Naive thymus-derived CD4-positive, alpha-beta T cell (primary cell): Measurements from ENCODE around the gene KLRC1. TPM values are rescaled to one million over a fixed set of nuclear protein-coding genes. Genes with fewer than 3 reads are reported as not detected.
"Not testable (repeated sequence)": the region's sequence is repeated elsewhere in the genome, so short reads cannot be mapped to it uniquely, and the experiment has no call there.

Source experiments
- ATAC-seq: fragments of 150-1000 bp; cut with Tn5 transposase; 2 replicates; pipeline ENCODE4 v1.10.0; 2021; ENCODE audit warnings: mild to moderate bottlenecking, moderate library complexity
- CTCF ChIA-PET: fragments of 350-600 bp; sonication (Branson Sonifier 250); formaldehyde crosslinking; loops from one replicate; lab custom pipeline; 2021; ENCODE audit warnings: antibody characterized with exemption; lab: Charles Lee
- POLR2A ChIA-PET: fragments of 350-600 bp; sonication (Branson Sonifier 250); formaldehyde crosslinking; loops from one replicate; lab custom pipeline; 2021; ENCODE audit warnings: antibody characterized with exemption, inconsistent platforms; lab: Charles Lee
- DNase-seq, 9 donors: peaks; one replicate each; pipeline versions ENCODE4 v3.0.0 to v3.0.0-alpha.2; 2020 to 2022; ENCODE audit warnings: mixed read lengths in 1 of 9
- H3K27ac ChIP-seq: one replicate; pipeline ENCODE4 v1.7.0; 2013; ENCODE audit warnings: mild to moderate bottlenecking, low read depth, low read length, moderate library complexity
- H3K27me3 ChIP-seq, 2 donors: one replicate each; pipeline ENCODE4 v1.7.0; 2013; ENCODE audit warnings: low read length in 2 of 2, mild to moderate bottlenecking in 2 of 2, moderate library complexity in 2 of 2; ENCODE audit not compliant: control insufficient read depth in 2 of 2, insufficient read depth in 2 of 2
- H3K36me3 ChIP-seq, 3 experiments: 1 replicate in 2 of 3; 2 replicates in 1 of 3; pipeline ENCODE4 v1.7.0; 2013; ENCODE audit warnings: low read length in 3 of 3, mild to moderate bottlenecking in 3 of 3, moderate library complexity in 1 of 3; ENCODE audit not compliant: insufficient read depth in 3 of 3, control insufficient read depth in 2 of 3
- H3K4me1 ChIP-seq, 2 donors: one replicate each; pipeline ENCODE4 v1.7.0; 2013; ENCODE audit warnings: low read length in 2 of 2, mild to moderate bottlenecking in 2 of 2, moderate library complexity in 1 of 2; ENCODE audit not compliant: control insufficient read depth in 2 of 2, insufficient read depth in 2 of 2
- H3K4me3 ChIP-seq: 2 replicates; pipeline ENCODE4 v1.7.0; 2013; ENCODE audit warnings: mild to moderate bottlenecking, low read length
- H3K9me3 ChIP-seq, 3 experiments: 1 replicate in 2 of 3; 2 replicates in 1 of 3; pipeline ENCODE4 v1.7.0; 2013; ENCODE audit warnings: low read length in 3 of 3; ENCODE audit not compliant: control insufficient read depth in 2 of 3
- H3K27ac Mint-ChIP-seq, 9 donors: one replicate each; pipeline ENCODE4 v1.8.0; 2020 to 2022; ENCODE audit warnings: mixed read lengths in 9 of 9, mild to moderate bottlenecking in 8 of 9, moderate library complexity in 5 of 9, inconsistent platforms in 2 of 9
- H3K27me3 Mint-ChIP-seq, 5 donors: one replicate each; pipeline ENCODE4 v1.8.0; 2021 to 2022; ENCODE audit warnings: mixed read lengths in 5 of 5, mild to moderate bottlenecking in 1 of 5
- H3K36me3 Mint-ChIP-seq, 5 donors: one replicate each; pipeline ENCODE4 v1.8.0; 2020 to 2022; ENCODE audit warnings: mixed read lengths in 5 of 5, mild to moderate bottlenecking in 3 of 5, inconsistent platforms in 1 of 5
- H3K4me1 Mint-ChIP-seq, 7 donors: one replicate each; pipeline ENCODE4 v1.8.0; 2020 to 2022; ENCODE audit warnings: mixed read lengths in 7 of 7, mild to moderate bottlenecking in 3 of 7, inconsistent platforms in 1 of 7
- H3K4me3 Mint-ChIP-seq, 10 donors: one replicate each; pipeline ENCODE4 v1.8.0; 2020 to 2022; ENCODE audit warnings: mild to moderate bottlenecking in 10 of 10, mixed read lengths in 10 of 10, moderate library complexity in 6 of 10, inconsistent platforms in 2 of 10
- H3K9me3 Mint-ChIP-seq, 11 donors: one replicate each; pipeline ENCODE4 v1.8.0; 2020 to 2022; ENCODE audit warnings: mixed read lengths in 11 of 11, mild to moderate bottlenecking in 4 of 11, inconsistent platforms in 1 of 11, moderate library complexity in 1 of 11
- intact Hi-C, 2 donors: fragments of 100-400 bp; cut with micrococcal nuclease; formaldehyde crosslinking; loops; one replicate each; pipeline ENCODE4 v1.15.1; 2023
- polyA plus RNA-seq, 2 donors: library from polyadenylated mRNA; unstranded; fragments of 300-500 nt; fragmentation: Illumina TruSeq; gene quantifications; one replicate each; pipeline ENCODE4 v1.2.3, GENCODE V29; 2021
- total RNA-seq, 6 experiments: library from RNA in 5 of 6; stranded (reverse) in 5 of 6; gene quantifications; 1 replicate in 5 of 6; 2 replicates in 1 of 6; pipeline ENCODE4 v1.2.3 and lab custom pipeline; 2021 to 2026

KLRC1 gene
- total and polyA plus RNA-seq, 7 experiments from 2014 or later = 0.37 to 9.3 (median 1.4) TPM; not detected in 4

GRCh38 chr12:10472808-10473207 is 19.6 kb upstream of the KLRC1 start:
- H3K4me3 Mint-ChIP-seq, H3K4me1 ChIP-seq, DNase-seq, POLR2A ChIA-PET, H3K27ac Mint-ChIP-seq, H3K36me3 Mint-ChIP-seq, H3K4me3 ChIP-seq, H3K36me3 ChIP-seq, H3K27me3 ChIP-seq, ATAC-seq, H3K9me3 ChIP-seq, H3K4me1 Mint-ChIP-seq, H3K27ac ChIP-seq, intact Hi-C loops, CTCF ChIA-PET: not testable (repeated sequence)
- H3K27me3 Mint-ChIP-seq = peaks cover 0 to 17% (median 7%) of the 10 kb centered on the region in 5 donors
- H3K9me3 Mint-ChIP-seq = peaks cover 0 to 24% (median 7%) of the 10 kb centered on the region in 11 donors

GRCh38 chr12:10469701-10470100 is 16.5 kb upstream of the KLRC1 start:
- DNase-seq (no peak), ATAC-seq (no peak)
- Histone ChIP-seq H3K9me3 (no peaks in the 10 kb centered on the region), H3K4me3 (no peak overlapping the region), H3K27ac (no peak overlapping the region), H3K36me3 (no peaks in the 10 kb centered on the region), H3K4me1 (no peaks in the 10 kb centered on the region), H3K27me3 (no peaks in the 10 kb centered on the region)
- Mint-ChIP-seq H3K4me3 (no peak overlapping the region), H3K27me3 (peaks cover 0 to 27% (median 23%) of the 10 kb centered on the region in 5 donors), H3K36me3 (peaks cover 0 to 3% (median 0%) of the 10 kb centered on the region in 5 donors), H3K9me3 (peaks cover 0 to 10% (median 4%) of the 10 kb centered on the region in 11 donors), H3K4me1 (no peaks in the 10 kb centered on the region), H3K27ac (no peak overlapping the region)
- ChIA-PET CTCF (no interaction called here), POLR2A (no interaction called here)
- intact Hi-C loops = no loop called here

GRCh38 chr12:10466311-10466710 is 13.1 kb upstream of the KLRC1 start:
- no peak overlapping the region for H3K4me3 Mint-ChIP-seq
- H3K4me1 Mint-ChIP-seq = no peaks in the 10 kb centered on the region
- DNase-seq (no peak), ATAC-seq (no peak)
- H3K4me1 ChIP-seq = no peaks in the 10 kb centered on the region
- H3K36me3 ChIP-seq = no peaks in the 10 kb centered on the region
- H3K27me3 Mint-ChIP-seq = peaks cover 2 to 56% (median 40%) of the 10 kb centered on the region in 5 donors
- no peak overlapping the region for H3K4me3 ChIP-seq
- H3K9me3 Mint-ChIP-seq = peaks cover 0 to 9% (median 4%) of the 10 kb centered on the region in 11 donors
- H3K9me3 ChIP-seq = no peaks in the 10 kb centered on the region
- intact Hi-C loops = no loop called here
- H3K27ac ChIP-seq = no peak overlapping the region
- ChIA-PET CTCF (no interaction called here), POLR2A (no interaction called here)
- no peak overlapping the region for H3K27ac Mint-ChIP-seq
- H3K36me3 Mint-ChIP-seq = peaks cover 0 to 3% (median 0%) of the 10 kb centered on the region in 5 donors
- no peaks in the 10 kb centered on the region for H3K27me3 ChIP-seq

- H3K9me3 ChIP-seq = peaks cover 0 to 10% (median 5%) of the 10 kb centered on the region in 3 experiments
- no peaks in the 10 kb centered on the region for H3K27me3 ChIP-seq
- Mint-ChIP-seq H3K36me3 (peaks cover 0 to 10% (median 0%) of the 10 kb centered on the region in 5 donors), H3K4me1 (no peaks in the 10 kb centered on the region), H3K27me3 (peaks cover 0 to 18% (median 5%) of the 10 kb centered on the region in 5 donors), H3K4me3 (no peak overlapping the region), H3K27ac (no peak overlapping the region), H3K9me3 (peaks cover 9 to 41% (median 27%) of the 10 kb centered on the region in 11 donors)
- CTCF ChIA-PET = no interaction called here
- H3K27ac ChIP-seq = no peak overlapping the region
- intact Hi-C loops = no loop called here
- POLR2A ChIA-PET = no interaction called here
- ATAC-seq (no peak), DNase-seq (no peak)
- no peaks in the 10 kb centered on the region for H3K36me3 ChIP-seq
- no peaks in the 10 kb centered on the region for H3K4me1 ChIP-seq
- no peak overlapping the region for H3K4me3 ChIP-seq
These were observed 4.6 kb upstream of the KLRC1 start for GRCh38 chr12:10457760-10458159.

- no peaks in the 10 kb centered on the region for H3K4me1 Mint-ChIP-seq
- intact Hi-C loops = no loop called here
- Histone ChIP-seq H3K4me3 (no peak overlapping the region), H3K36me3 (no peaks in the 10 kb centered on the region), H3K27me3 (no peaks in the 10 kb centered on the region), H3K4me1 (no peaks in the 10 kb centered on the region), H3K27ac (no peak overlapping the region), H3K9me3 (peaks cover 0 to 10% (median 5%) of the 10 kb centered on the region in 3 experiments)
- DNase-seq = no peak
- no peak overlapping the region for H3K27ac Mint-ChIP-seq
- ChIA-PET CTCF (no interaction called here), POLR2A (no interaction called here)
- H3K9me3 Mint-ChIP-seq = peaks cover 8 to 41% (median 26%) of the 10 kb centered on the region in 11 donors
- H3K4me3 Mint-ChIP-seq = no peak overlapping the region
- ATAC-seq = no peak
- H3K36me3 Mint-ChIP-seq = peaks cover 0 to 10% (median 0%) of the 10 kb centered on the region in 5 donors
- H3K27me3 Mint-ChIP-seq = peaks cover 0 to 9% (median 3%) of the 10 kb centered on the region in 5 donors
These were observed 3.7 kb upstream of the KLRC1 start for GRCh38 chr12:10456856-10457255.

GRCh38 chr12:10455766-10456165 is 2.6 kb upstream of the KLRC1 start:
- Mint-ChIP-seq H3K27ac (no peak overlapping the region), H3K27me3 (peaks cover 0 to 9% (median 0%) of the 10 kb centered on the region in 5 donors), H3K4me3 (no peak overlapping the region), H3K36me3 (peaks cover 0 to 10% (median 0%) of the 10 kb centered on the region in 5 donors), H3K4me1 (no peaks in the 10 kb centered on the region), H3K9me3 (peaks cover 8 to 41% (median 25%) of the 10 kb centered on the region in 11 donors)
- Histone ChIP-seq H3K27ac (no peak overlapping the region), H3K27me3 (no peaks in the 10 kb centered on the region), H3K9me3 (peaks cover 0 to 10% (median 5%) of the 10 kb centered on the region in 3 experiments), H3K4me3 (no peak overlapping the region), H3K4me1 (no peaks in the 10 kb centered on the region), H3K36me3 (no peaks in the 10 kb centered on the region)
- ChIA-PET POLR2A (interaction anchor here (0.6 kb wide), 1 partner anchor 11 kb away, joined by 3 read pairs; no protein-coding TSS in a partner anchor), CTCF (no interaction called here)
- intact Hi-C loops = no loop called here
- no peak for ATAC-seq
- no peak for DNase-seq

GRCh38 chr12:10454531-10454930 is 1.4 kb upstream of the KLRC1 start:
- Histone ChIP-seq H3K4me1 (no peaks in the 10 kb centered on the region), H3K9me3 (peaks cover 0 to 10% (median 5%) of the 10 kb centered on the region in 3 experiments), H3K27me3 (no peaks in the 10 kb centered on the region), H3K27ac (no peak overlapping the region), H3K36me3 (no peaks in the 10 kb centered on the region), H3K4me3 (no peak overlapping the region)
- DNase-seq (no peak), ATAC-seq (no peak)
- ChIA-PET CTCF (no interaction called here), POLR2A (no interaction called here)
- peaks cover 8 to 36% (median 23%) of the 10 kb centered on the region in 11 donors for H3K9me3 Mint-ChIP-seq
- H3K27ac Mint-ChIP-seq = no peak overlapping the region
- H3K4me3 Mint-ChIP-seq = no peak overlapping the region
- H3K36me3 Mint-ChIP-seq = peaks cover 0 to 10% (median 0%) of the 10 kb centered on the region in 5 donors
- intact Hi-C loops = no loop called here
- H3K4me1 Mint-ChIP-seq = no peaks in the 10 kb centered on the region
- H3K27me3 Mint-ChIP-seq = peaks cover 0 to 14% (median 0%) of the 10 kb centered on the region in 5 donors
